Choroid plexus epithelial cell (primary cell): ENCODE data around the gene PARP3.

Source experiments
- DNase-seq: peaks from one replicate; pipeline ENCODE4 v3.0.0-alpha.2; 2010; ENCODE audit warnings: low read depth
- H3K4me3 ChIP-seq: 2 replicates; pipeline ENCODE4 v1.5.1; 2011; ENCODE audit warnings: low read depth, mild to moderate bottlenecking, control low read depth, low read length, moderate library complexity
- CTCF ChIP-seq: conservative IDR thresholded peaks from 2 replicates; pipeline ENCODE4 v1.5.1; 2011; ENCODE audit warnings: low read depth, mild to moderate bottlenecking, control low read depth, inconsistent platforms, low read length, moderate library complexity

The PARP3 gene

GRCh38 chr3:51934991-51935885, 6.9 kb upstream of the PARP3 start:
- H3K4me3 ChIP-seq, result no peak overlapping the region
- no peak for DNase-seq
- TF ChIP-seq CTCF, result no peak

GRCh38 chr3:51935886-51936755, 6.0 kb upstream of the PARP3 start:
- TF ChIP-seq CTCF, result no peak
- H3K4me3 ChIP-seq, result no peak overlapping the region
- DNase-seq, result no peak

DNA sequence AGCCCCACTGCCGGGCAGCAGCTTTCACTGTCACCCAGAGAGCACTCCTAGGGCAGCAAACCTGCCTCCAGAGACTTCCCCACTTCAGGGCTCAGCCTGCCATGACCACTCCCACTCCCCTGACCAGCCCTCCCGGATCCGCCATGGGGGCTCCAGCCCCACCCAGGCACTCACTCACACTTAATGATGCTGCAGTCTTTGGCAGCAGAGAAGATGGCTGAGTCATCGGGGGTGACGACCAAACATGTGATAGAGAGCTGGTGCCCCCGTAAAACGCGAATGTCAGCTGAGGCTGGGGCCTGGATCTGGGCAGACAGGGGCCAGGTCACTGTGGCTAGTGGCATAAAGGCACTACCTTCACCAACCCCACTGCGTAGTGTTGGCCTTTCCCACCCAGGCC, 5.1 kb upstream of the PARP3 start:
- DNase-seq, result no peak
- H3K4me3 ChIP-seq, result no peak overlapping the region
- no peak for TF ChIP-seq CTCF

DNA sequence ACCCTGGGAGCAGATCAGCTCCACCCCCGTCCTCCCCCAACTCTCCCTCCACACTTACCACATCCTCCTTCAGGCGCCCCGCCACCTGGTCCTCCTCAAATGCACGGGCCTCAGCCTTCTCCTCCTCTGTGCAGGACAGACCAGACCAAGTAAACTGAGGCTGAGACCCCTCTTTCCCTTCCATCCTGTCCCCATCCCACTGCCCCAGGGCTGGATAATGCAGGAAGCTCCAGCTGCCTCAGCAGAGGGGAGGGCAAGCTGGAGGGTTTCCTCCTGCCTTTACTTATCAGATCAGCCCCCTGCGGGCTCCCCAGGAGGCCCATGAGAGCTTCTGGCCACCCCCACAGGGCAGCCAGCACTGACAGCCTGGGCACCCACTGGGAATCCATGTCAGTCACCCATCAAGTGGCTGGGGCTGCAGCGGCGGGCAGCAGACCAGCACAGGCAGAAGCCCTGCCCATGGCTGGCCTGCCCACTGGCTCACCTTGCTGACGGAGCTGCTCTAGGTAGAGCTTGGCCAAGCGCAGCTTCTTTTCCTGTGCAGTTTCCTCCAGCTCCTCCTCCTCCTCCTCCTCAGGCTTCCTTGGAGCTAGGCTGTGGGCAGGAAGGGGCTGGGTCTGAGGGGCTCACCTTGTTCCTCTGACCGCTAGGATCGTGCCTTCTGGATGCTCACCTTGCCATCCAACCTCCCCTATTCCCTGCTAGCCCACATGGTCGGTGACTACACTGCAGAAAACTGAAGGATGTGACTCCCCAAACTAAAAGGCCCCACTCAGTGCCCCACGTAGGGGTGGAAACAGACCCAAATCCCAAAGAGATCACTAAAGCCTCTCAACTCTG, 4.3 kb upstream of the PARP3 start:
- DNase-seq, result no peak
- TF ChIP-seq CTCF, result no peak
- H3K4me3 ChIP-seq, result no peak overlapping the region

DNA sequence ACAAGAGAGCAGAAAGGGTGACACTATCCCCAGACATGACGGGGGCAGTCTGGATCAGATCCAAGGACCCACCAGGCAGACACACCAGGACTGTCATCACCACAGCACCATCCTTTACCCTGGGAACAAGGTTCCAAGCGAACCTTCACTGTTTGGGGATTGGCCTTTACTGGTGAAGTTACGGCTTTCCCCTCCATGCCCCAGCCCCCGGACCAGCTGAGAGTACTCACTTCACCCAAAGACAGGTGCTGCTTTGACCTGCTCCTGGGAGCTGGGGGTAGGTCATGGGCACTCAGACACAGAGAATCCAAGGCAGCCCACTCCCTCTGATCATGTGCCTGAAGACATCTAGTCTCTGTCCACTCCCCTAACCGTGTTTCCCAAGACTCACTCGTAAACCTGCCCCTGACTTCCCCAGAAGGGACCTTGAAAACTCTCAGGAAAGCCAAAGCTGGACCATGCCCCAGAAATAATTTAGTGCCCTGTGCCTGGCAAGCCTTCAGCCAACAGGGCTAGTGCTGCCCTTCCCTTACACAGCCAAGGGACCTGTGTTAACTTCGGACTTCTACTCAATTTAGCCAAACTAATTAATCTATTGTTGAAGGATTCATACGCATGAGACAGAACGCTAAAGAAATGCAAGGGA, 3.3 kb upstream of the PARP3 start:
- no peak overlapping the region for H3K4me3 ChIP-seq
- DNase-seq, result no peak
- TF ChIP-seq CTCF, result no peak
